Esophagus (tissue), 2 donors: ENCODE results near the gene MAP3K20. TPM values are rescaled to one million over a fixed set of nuclear protein-coding genes. Genes with fewer than 3 reads are reported as not detected.
"Not testable (repeated sequence)": the region's sequence is repeated elsewhere in the genome, so short reads cannot be mapped to it uniquely, and the experiment has no call there.

Experiments
- H3K27ac ChIP-seq, 2 donors: one replicate each; pipeline ENCODE4 v1.5.1; 2013; ENCODE audit warnings: low read depth in 2 of 2, mild to moderate bottlenecking in 2 of 2, inconsistent platforms in 1 of 2, low read length in 1 of 2, moderate library complexity in 1 of 2
- H3K27me3 ChIP-seq, 2 donors: one replicate each; pipeline ENCODE4 v1.6.1; 2013; ENCODE audit warnings: low read length in 2 of 2, control low read depth in 1 of 2, mild to moderate bottlenecking in 1 of 2; ENCODE audit not compliant: insufficient read depth in 2 of 2, control insufficient read depth in 1 of 2
- H3K36me3 ChIP-seq, 2 donors: one replicate each; pipeline ENCODE4 v1.6.1; 2013; ENCODE audit warnings: low read length in 1 of 2; ENCODE audit not compliant: control insufficient read depth in 2 of 2, insufficient read depth in 2 of 2
- H3K4me1 ChIP-seq, 2 donors: one replicate each; pipeline ENCODE4 v1.6.1; 2013; ENCODE audit warnings: low read length in 1 of 2; ENCODE audit not compliant: control insufficient read depth in 2 of 2, insufficient read depth in 2 of 2
- H3K4me3 ChIP-seq, 2 donors: one replicate each; pipeline ENCODE4 v1.5.1; 2013; ENCODE audit warnings: low read length in 2 of 2, mild to moderate bottlenecking in 2 of 2, low read depth in 1 of 2, moderate library complexity in 1 of 2
- H3K9me3 ChIP-seq, 2 donors: one replicate each; pipeline ENCODE4 v1.6.1; 2013; ENCODE audit warnings: mild to moderate bottlenecking in 2 of 2, low read depth in 1 of 2, low read length in 1 of 2, moderate library complexity in 1 of 2; ENCODE audit not compliant: control insufficient read depth in 2 of 2, insufficient read depth in 1 of 2
- WGBS, 2 donors: extraction: QIAGEN DNeasy Blood & Tissue Kit; methylation state at CpG; one replicate each; pipeline ENCODE4 v1.1.7; 2013; 5-methylcytosine and 5-hydroxymethylcytosine counted together
- polyA plus RNA-seq, 2 donors: library from polyadenylated mRNA; stranded (reverse); fragments of 200-250 nt; gene quantifications; one replicate each; pipeline ENCODE4 v1.2.3, GENCODE V29; 2013
- donor health status: healthy with polysubstance abuse.
- donor health status: Bipolar disorder and iron deficiency.

Gene MAP3K20
- polyA plus RNA-seq, 2 donors, result 5.0 to 13.3 TPM

GRCh38 chr2:173264151-173264550 is 188.5 kb downstream of the MAP3K20 start:
- Histone ChIP-seq H3K9me3 (no peaks in the 10 kb centered on the region), H3K36me3 (peaks cover 0 to 2% of the 10 kb centered on the region in 2 donors), H3K4me3 (no peak overlapping the region), H3K27ac (no peak overlapping the region), H3K4me1 (no peaks in the 10 kb centered on the region), H3K27me3 (no peaks in the 10 kb centered on the region)
- 89 to 93% methylated on average over 4 of the region's 4 CpGs for WGBS, 2 donors

GRCh38 chr2:173264603-173265366 is 189.1 kb downstream of the MAP3K20 start:
- no peaks in the 10 kb centered on the region for H3K9me3 ChIP-seq
- no peaks in the 10 kb centered on the region for H3K4me1 ChIP-seq
- H3K4me3 ChIP-seq, result no peak overlapping the region
- no peaks in the 10 kb centered on the region for H3K27me3 ChIP-seq
- whole genome bisulfite sequencing, 2 donors, result 74 to 75% methylated on average over 14 of the region's 14 CpGs
- peaks cover 0 to 2% of the 10 kb centered on the region in 2 donors for H3K36me3 ChIP-seq
- no peak overlapping the region for H3K27ac ChIP-seq

GRCh38 chr2:173271135-173271534 is 195.5 kb downstream of the MAP3K20 start:
- Histone ChIP-seq H3K27ac (no peak overlapping the region), H3K36me3 (no peaks in the 10 kb centered on the region), H3K27me3 (peaks cover 0 to 2% of the 10 kb centered on the region in 2 donors), H3K4me3 (no peak overlapping the region), H3K4me1 (no peaks in the 10 kb centered on the region), H3K9me3 (peaks cover 0 to 5% of the 10 kb centered on the region in 2 donors)
- 71 to 77% methylated on average over 2 of the region's 2 CpGs for WGBS, 2 donors

GRCh38 chr2:173271825-173272224 is 196.2 kb downstream of the MAP3K20 start:
- no peak overlapping the region for H3K4me3 ChIP-seq
- peaks cover 0 to 2% of the 10 kb centered on the region in 2 donors for H3K27me3 ChIP-seq
- H3K36me3 ChIP-seq, result no peaks in the 10 kb centered on the region
- no peak overlapping the region for H3K27ac ChIP-seq
- 51 to 63% methylated on average over 5 of the region's 5 CpGs for WGBS, 2 donors
- no peaks in the 10 kb centered on the region for H3K4me1 ChIP-seq
- H3K9me3 ChIP-seq, result peaks cover 0 to 5% of the 10 kb centered on the region in 2 donors

- 76 to 78% methylated on average over 3 of the region's 3 CpGs for WGBS, 2 donors
- no peak overlapping the region for H3K4me3 ChIP-seq
- no peak overlapping the region for H3K27ac ChIP-seq
- no peaks in the 10 kb centered on the region for H3K4me1 ChIP-seq
- H3K9me3 ChIP-seq, result peaks cover 0 to 5% of the 10 kb centered on the region in 2 donors
- peaks cover 0 to 2% of the 10 kb centered on the region in 2 donors for H3K27me3 ChIP-seq
- no peaks in the 10 kb centered on the region for H3K36me3 ChIP-seq
These were observed 197.2 kb downstream of the MAP3K20 start for GRCh38 chr2:173272849-173273248.

- WGBS, 2 donors, result 81 to 85% methylated on average over 3 of the region's 3 CpGs
- H3K9me3 ChIP-seq, result peaks cover 0 to 4% of the 10 kb centered on the region in 2 donors
- no peaks in the 10 kb centered on the region for H3K36me3 ChIP-seq
- no peak overlapping the region for H3K4me3 ChIP-seq
- no peak overlapping the region for H3K27ac ChIP-seq
- peaks cover 0 to 2% of the 10 kb centered on the region in 2 donors for H3K27me3 ChIP-seq
- no peaks in the 10 kb centered on the region for H3K4me1 ChIP-seq
These were observed 203.3 kb downstream of the MAP3K20 start for GRCh38 chr2:173278794-173279526.

GRCh38 chr2:173279527-173279868 is 203.9 kb downstream of the MAP3K20 start:
- no peaks in the 10 kb centered on the region for H3K36me3 ChIP-seq
- WGBS, 2 donors, result 66 to 69% methylated on average over 3 of the region's 3 CpGs
- no peak overlapping the region for H3K27ac ChIP-seq
- H3K4me3 ChIP-seq, result no peak overlapping the region
- no peaks in the 10 kb centered on the region for H3K4me1 ChIP-seq
- H3K9me3 ChIP-seq, result no peaks in the 10 kb centered on the region
- no peaks in the 10 kb centered on the region for H3K27me3 ChIP-seq

- Histone ChIP-seq H3K36me3 (no peaks in the 10 kb centered on the region), H3K4me3 (no peak overlapping the region), H3K9me3 (no peaks in the 10 kb centered on the region), H3K27ac (no peak overlapping the region), H3K4me1 (no peaks in the 10 kb centered on the region), H3K27me3 (no peaks in the 10 kb centered on the region)
- WGBS, 2 donors, result 85 to 92% methylated on average over 11 of the region's 11 CpGs
These were observed 205.2 kb downstream of the MAP3K20 start for GRCh38 chr2:173280853-173281252.

GRCh38 chr2:173281898-173282297 is 206.3 kb downstream of the MAP3K20 start:
- H3K4me3 ChIP-seq, H3K9me3 ChIP-seq, H3K27me3 ChIP-seq, H3K36me3 ChIP-seq, H3K4me1 ChIP-seq, H3K27ac ChIP-seq: not testable (repeated sequence)
- 91 to 94% methylated on average over 8 of the region's 8 CpGs for WGBS, 2 donors
